ENCODE measurements around the gene ZFHX3.

Gene ZFHX3

GRCh38 chr16:73037845-73038570 lies 9.9 kb downstream of the ZFHX3 start:
- DNase-seq = no peak

- DNase-seq = no peak
Observed at GRCh38 chr16:73037331-73037745, 10.6 kb downstream of the ZFHX3 start.

- no peak for DNase-seq
Observed at GRCh38 chr16:73036074-73036826, 11.7 kb downstream of the ZFHX3 start.

GRCh38 chr16:73034374-73034773 lies 13.6 kb downstream of the ZFHX3 start:
- no peak for DNase-seq

GRCh38 chr16:73033271-73033998 lies 14.5 kb downstream of the ZFHX3 start:
- DNase-seq = no peak

- no peak for DNase-seq
Observed at GRCh38 chr16:73032541-73033270, 15.2 kb downstream of the ZFHX3 start.

GRCh38 chr16:73031984-73032383 lies 15.9 kb downstream of the ZFHX3 start:
- no peak for DNase-seq

GRCh38 chr16:73031155-73031866 lies 16.6 kb downstream of the ZFHX3 start:
- DNase-seq = no peak

- no peak for DNase-seq
Observed at GRCh38 chr16:73028721-73029361, 19.1 kb downstream of the ZFHX3 start.

GRCh38 chr16:73028263-73028662 lies 19.7 kb downstream of the ZFHX3 start:
- DNase-seq = no peak

GRCh38 chr16:73027685-73028111 lies 20.2 kb downstream of the ZFHX3 start:
- DNase-seq = no peak

- DNase-seq = no peak
Observed at GRCh38 chr16:73026754-73027684, 20.9 kb downstream of the ZFHX3 start.

GRCh38 chr16:73025856-73026210 lies 22.1 kb downstream of the ZFHX3 start:
- DNase-seq = no peak

- no peak for DNase-seq
Observed at GRCh38 chr16:73025151-73025855, 22.6 kb downstream of the ZFHX3 start.

- DNase-seq = no peak
Observed at GRCh38 chr16:73024571-73025105, 23.3 kb downstream of the ZFHX3 start.

GRCh38 chr16:73023752-73024570 lies 24.0 kb downstream of the ZFHX3 start:
- no peak for DNase-seq

- no peak for DNase-seq
Observed at GRCh38 chr16:73023320-73023719, 24.6 kb downstream of the ZFHX3 start.

- no peak for DNase-seq
Observed at GRCh38 chr16:73022534-73022933, 25.4 kb downstream of the ZFHX3 start.

Data from NCI-H2227 treated with DMSO at 0.1 percent for 48 hours (cell line).